NOMO-1 treated with DMSO at 0.1 percent for 48 hours (cell line): Measurements from ENCODE around the gene TMCO4.

Source experiments
- DNase-seq: peaks from one replicate; lab custom pipeline; 2025; ENCODE audit not compliant: unreplicated experiment; lab: John Stamatoyannopoulos, UW

The TMCO4 gene

DNA sequence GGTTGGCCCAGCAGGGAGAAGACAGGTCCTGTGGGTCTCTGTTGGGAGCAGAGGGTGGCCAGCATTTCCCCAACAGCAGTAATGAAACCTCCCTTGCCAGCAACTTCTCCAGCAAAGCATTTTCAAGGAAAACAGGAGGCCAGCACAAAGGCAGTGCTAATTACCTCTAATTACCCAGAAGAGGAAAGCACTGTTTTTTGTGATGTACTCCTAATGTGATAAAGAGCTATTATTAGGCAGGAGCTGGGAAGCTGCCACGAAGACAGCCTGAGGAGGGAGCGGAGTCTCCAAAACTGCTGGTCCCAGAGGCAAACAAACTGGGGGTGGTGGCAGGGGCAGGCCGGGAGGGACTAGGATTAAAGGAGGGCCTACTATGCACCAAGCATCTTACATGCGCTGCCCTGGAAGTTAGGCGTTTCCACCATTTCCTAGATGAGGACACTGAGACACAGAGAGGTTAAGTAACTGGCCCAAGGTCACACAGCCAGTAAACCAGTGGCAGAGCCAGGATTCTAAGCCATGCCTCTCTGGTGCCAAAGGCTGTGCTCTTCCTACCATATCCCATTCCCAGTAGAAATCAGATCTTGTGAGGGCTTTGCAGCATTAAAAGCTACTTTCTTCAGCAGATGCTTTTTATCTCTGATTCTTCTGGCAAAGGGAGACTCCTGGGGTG lies 110.5 kb downstream of the TMCO4 start:
- no peak for DNase-seq

DNA sequence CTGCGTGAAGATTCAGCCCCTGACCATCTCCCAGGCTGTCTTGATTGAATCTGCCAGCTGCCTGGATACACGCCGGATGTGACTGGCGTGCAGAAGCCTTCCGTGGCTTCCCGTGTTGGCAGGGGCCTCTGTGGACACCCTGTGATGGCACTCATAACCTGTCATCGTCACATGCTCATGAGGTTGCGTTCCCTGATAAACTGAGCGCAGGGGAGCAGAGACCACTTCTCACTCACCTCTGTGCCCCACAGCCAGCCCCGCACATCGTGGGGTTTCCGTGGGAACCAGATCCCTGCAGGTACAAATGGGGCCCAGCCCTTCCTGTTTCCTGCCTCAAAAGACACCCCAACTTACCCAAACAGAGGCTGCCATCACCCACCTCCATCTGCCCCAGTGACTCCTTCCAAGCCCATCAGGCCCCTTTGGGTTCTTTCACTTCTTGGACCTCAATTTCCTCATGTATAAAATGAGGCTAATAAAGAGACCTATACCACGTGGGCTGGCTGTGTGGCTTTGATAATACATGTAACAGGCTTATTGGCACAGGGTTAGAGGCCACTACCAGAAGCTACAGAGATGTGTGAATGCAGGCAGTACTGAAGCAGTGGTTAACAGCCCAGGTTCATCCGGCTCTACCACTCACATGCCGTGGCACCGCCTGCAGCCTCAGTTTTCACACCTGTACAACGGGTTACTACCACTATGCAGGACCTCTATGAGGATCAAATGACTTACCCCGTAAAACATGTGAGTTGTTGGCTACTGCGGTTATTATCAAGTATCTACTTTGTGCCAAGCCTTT lies 111.5 kb downstream of the TMCO4 start:
- DNase-seq: no peak

DNA sequence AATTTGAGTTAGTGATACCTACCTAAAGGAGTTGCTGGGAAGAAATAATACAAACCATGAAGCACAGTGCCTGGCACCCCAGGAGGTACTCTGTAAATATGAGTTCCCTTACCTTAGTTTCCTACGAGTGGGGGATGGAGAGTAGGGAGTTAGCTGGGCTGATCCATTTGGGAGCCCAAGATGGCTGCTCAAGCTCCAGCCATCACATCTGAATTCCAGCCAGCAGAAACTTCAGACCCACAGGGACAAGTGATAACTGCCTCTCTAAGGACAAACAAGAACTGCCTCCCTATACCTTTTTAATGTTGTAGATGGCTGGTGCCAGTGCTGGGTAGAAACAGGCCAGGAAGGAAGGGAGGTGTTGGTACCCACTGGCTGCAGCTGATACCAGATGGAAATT lies 112.3 kb downstream of the TMCO4 start:
- DNase-seq: no peak

DNA sequence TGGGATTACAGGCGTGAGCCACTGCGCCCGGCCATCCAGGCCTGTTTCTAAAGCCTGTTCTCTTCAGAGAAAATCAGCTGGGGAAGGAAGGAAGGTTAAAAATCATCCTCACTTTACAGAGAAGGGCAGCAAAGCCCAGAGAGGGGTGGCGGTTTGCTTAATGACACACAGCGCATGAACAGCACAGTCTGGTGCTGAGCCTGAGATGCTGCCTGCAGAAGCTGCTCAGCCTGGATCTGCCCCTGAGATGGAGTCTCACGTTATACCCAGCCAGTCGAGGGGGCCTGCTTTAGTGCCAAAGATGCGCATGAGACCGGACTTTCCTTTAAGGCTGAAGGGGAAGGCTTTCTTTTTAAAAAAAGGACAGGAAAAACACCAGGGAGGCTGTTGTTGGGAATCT lies 113.7 kb downstream of the TMCO4 start:
- DNase-seq: no peak

DNA sequence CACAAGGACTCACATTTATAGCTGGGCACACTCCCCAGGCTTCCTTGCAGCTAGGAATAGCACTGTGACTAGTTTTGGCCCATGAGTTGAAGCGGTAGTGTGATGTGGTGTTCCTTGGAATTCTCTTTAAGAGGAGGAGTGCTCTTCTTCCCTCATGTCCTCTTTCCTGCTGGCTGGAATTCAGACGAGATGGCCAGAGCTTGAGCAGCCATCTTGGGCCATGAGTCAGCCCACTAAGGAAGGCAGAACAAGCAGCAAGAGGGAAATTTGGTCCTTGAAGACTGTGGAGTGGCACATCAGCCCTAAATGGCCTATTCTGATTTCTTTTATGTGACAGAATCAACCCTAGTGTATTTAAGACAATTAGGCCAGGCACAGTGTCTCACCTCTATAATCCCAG lies 115.0 kb downstream of the TMCO4 start:
- no peak for DNase-seq

DNA sequence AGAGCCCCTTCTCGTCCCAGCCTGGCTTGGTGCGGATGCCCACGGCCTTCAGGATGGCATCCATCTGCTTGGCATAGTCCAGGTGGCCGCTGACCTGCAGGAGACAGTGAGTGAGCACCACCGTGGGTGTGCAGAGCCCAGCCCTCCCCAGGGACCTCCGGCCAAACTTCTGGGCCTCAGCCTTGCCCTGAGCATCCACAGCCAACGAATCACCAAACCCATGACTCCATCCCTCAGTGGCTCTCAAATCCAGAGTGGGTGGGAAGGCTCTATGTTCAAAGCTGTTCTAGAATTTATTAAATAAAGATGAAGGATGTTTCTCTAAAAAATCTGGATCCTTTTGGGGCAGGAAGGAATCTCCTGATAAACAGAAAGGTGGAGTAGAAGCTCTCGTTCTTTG lies 116.4 kb downstream of the TMCO4 start:
- no peak for DNase-seq

DNA sequence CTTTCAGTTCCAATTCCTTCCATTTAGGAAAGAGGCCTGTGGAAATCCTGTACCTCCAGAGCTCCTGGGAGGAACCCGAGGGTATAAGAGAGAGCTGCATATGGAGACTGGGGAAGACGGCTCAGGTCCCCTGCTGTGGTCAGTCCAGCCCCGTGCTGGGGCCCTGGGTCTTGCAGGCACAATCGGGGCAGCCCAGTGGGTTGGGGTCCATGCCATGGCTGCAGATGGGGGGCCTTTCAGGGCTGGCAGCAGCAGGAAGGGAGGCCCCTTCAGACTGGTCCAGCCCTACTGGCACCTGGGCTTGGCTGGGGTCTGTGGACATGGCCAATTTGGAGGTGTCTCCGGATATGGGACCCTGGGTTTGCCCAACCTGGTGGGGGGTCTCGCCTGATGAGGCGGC lies 116.8 kb downstream of the TMCO4 start:
- DNase-seq: no peak

DNA sequence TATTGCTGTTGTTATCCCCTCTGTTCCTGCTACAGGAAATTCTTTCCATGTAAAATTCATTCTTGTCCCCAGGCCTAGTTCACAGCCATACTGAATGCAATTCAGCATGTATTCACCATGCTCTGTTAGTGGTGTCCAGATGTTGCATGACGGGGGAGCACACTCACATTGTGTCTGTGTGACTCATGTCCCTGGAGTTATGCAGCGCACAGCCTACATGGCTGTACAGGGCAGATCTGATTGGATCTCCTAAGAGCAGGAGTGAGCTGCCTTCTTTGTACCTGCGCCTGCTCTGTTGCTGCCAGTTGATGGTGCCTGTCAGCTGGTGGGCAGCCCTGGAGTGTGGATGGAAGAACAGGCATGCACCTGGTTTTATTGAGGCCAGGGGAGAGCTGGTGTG lies 117.5 kb downstream of the TMCO4 start:
- DNase-seq: no peak

DNA sequence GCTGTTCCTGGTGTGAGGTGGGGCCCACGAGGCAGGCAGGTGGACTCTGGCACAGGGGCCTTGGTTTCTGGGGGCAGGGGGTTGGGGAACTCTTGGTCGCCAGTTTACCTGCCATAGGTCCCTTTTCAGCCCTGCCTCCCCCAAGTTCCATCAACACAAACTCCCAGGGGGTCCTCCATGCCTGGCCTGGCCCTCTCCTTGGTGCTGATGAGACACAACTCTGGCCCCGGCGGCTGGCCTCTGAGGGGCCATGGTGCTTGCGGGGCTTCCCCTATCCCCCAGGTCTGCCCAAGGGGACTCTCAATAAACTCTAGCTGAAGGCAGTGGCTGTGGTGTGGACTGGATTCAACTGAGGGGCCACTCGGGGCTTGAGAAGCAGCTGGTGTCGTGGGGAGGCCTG lies 119.1 kb downstream of the TMCO4 start:
- no peak for DNase-seq

DNA sequence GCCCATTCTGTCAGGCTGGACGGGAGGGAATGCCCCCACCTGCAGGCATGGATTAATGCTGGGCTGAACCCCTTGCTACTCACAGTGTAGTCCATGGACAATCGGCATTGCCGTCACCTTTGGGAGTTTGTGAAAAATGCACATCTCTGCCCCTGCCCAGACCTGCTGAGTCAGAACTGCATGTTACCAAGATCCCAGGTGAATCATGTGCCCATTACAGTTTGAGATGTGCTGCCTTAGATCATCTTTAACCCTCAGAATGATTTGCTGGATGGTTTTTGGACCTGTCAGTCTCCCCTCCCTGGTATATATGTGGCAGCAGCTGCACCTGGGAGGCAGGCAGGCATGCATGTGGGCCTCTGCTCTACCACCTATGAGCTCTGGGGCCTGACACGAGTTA lies 120.0 kb downstream of the TMCO4 start:
- DNase-seq: no peak

DNA sequence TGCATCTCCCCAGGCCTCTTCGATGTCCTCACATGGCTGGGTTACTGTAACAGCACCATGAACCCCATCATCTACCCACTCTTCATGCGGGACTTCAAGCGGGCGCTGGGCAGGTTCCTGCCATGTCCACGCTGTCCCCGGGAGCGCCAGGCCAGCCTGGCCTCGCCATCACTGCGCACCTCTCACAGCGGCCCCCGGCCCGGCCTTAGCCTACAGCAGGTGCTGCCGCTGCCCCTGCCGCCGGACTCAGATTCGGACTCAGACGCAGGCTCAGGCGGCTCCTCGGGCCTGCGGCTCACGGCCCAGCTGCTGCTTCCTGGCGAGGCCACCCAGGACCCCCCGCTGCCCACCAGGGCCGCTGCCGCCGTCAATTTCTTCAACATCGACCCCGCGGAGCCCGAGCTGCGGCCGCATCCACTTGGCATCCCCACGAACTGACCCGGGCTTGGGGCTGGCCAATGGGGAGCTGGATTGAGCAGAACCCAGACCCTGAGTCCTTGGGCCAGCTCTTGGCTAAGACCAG lies 120.7 kb downstream of the TMCO4 start:
- no peak for DNase-seq

DNA sequence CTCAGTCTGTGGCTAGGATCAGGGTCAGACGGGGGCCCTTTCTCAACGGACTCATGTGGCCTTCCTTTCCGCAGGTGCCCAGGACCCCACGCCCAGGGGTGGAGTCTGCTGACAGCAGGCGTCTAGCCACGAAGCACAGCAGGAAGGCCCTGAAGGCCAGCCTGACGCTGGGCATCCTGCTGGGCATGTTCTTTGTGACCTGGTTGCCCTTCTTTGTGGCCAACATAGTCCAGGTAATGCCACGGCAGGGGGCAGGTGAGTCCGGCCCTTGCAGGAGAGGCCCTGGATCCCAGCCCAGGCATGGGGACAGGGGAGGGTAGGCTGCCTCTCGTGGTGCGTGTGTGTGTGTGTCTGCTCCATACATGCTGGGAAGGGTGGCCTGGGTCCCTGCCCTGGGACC lies 121.2 kb downstream of the TMCO4 start:
- DNase-seq: no peak

DNA sequence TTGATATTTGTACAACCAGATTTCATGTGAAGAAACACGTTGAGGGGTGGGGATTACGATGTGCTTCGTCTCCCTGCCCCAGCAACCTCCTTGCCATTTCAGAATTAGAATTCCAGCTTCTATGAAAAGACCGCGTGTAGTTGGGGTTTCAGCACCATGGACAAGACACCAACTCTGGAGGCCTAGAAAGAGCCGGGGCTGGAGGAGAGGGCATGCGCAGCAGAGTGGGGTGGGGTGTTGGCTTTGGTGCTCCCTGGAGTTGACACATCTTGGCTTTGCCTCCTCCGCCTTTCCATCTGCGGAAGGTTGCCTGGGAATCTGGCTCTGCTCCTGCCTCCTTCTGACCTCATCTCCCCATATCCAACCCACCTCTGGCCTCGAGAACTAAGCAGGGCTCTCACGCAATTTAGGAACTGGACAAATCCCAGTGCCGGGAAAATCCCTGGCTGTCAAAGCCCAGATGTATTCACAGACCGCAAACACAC lies 123.2 kb downstream of the TMCO4 start:
- DNase-seq: peak; percentile 17

DNA sequence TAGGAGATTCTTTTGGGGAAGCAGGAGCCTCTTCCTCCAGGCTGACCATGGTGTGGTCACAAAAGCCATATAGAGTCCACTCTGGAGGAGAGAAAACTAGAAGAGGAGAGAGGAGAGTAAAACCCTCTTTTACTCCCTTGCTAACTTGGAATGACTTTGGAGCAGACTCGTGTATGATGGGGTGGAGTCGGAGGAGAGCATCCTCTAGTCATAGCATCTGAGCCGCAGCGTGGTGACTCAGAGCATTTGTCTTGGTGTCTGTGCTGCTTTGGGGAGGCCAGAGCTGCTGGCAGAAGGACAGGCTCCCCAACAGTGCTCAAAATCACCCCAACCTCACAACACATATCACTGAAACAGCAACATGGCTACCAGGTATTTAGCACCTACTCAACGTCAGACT lies 123.9 kb downstream of the TMCO4 start:
- DNase-seq: no peak

DNA sequence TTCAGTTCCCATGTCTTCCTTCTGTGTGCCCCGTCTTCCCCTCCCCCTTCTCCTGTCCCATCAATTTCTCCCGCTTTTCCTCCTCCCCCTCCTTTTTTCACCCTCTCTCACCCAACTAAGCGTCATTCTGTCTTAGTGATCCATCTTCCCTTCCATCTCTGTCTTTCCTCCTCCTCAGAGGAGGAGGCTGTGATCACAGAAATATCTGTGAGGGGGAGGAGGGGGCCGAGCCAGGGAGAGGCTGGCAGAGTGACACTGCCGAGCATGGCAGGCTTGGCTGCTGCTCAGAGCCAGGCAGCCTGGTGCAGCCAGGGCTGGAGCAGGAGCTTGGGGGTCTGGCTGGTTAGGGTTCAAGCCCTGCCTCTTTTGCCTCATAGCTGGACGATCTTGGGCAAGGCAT lies 127.5 kb downstream of the TMCO4 start:
- no peak for DNase-seq

DNA sequence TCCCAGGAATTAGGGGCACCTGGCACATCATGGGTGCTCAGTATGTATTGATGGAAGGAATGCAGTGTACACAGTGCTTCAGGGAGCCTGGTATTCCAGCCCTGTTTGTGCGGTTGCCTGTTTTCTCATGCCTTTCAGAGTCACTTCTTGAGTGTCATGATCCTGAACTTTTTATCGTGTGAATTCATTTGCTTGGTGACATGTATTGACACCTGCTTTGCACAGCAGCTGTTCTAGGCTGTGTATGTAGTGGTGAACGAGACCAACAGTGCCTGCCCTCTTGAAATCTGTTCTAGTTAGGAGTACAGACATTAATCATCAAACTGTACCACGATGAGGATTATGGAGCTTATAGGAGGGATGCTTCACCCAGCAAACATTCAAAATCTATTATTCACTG lies 128.9 kb downstream of the TMCO4 start:
- DNase-seq: no peak

DNA sequence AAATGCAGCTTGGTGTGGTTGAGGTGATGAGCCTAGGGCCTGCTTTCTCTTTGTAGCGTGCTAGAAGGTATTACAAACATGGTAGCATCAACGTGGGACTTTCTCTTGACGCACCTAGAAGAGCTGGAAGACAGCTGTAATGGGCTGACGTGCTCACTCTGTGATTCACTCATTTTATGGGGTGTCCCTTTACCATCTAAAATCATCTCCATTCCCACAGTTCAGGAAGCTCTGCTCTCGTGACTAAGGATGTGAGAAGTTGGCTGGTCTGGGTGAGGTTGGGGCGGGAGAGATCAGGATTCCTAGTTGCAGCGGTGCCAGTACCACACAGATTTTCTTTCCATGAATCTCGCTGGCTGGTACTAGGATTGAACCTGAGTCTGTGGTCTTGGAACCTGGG lies 130.8 kb downstream of the TMCO4 start:
- no peak for DNase-seq

DNA sequence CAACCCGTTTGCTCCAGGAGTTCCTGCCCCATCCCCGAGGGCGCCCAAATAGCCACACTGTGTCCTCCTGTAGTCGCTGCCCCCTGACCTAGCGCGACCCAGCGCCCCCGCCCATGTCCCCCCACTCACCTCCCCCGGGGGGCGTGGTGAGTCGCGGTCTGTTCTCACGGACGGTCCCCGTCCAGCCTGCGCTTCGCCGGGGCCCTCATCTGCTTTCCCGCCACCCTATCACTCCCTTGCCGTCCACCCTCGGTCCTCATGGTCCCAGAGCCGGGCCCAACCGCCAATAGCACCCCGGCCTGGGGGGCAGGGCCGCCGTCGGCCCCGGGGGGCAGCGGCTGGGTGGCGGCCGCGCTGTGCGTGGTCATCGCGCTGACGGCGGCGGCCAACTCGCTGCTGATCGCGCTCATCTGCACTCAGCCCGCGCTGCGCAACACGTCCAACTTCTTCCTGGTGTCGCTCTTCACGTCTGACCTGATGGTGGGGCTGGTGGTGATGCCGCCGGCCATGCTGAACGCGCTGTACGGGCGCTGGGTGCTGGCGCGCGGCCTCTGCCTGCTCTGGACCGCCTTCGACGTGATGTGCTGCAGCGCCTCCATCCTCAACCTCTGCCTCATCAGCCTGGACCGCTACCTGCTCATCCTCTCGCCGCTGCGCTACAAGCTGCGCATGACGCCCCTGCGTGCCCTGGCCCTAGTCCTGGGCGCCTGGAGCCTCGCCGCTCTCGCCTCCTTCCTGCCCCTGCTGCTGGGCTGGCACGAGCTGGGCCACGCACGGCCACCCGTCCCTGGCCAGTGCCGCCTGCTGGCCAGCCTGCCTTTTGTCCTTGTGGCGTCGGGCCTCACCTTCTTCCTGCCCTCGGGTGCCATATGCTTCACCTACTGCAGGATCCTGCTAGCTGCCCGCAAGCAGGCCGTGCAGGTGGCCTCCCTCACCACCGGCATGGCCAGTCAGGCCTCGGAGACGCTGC lies 133.9 kb downstream of the TMCO4 start:
- no peak for DNase-seq

DNA sequence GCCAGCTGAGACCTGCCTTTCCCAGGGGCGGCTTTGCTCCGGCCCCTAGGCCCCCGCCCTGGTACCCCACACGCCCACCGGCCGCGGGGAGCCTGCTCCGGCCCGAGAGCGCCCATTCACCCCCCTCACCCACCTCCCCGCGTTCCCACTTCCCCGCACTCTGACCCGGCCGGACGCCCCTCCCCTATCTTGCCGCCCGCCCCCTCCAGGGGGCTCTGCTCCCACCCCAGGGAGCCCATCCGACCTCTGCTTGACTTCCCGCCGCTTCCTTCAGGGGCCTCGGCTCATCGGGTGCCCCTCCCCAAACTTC lies 134.6 kb downstream of the TMCO4 start:
- DNase-seq: no peak

DNA sequence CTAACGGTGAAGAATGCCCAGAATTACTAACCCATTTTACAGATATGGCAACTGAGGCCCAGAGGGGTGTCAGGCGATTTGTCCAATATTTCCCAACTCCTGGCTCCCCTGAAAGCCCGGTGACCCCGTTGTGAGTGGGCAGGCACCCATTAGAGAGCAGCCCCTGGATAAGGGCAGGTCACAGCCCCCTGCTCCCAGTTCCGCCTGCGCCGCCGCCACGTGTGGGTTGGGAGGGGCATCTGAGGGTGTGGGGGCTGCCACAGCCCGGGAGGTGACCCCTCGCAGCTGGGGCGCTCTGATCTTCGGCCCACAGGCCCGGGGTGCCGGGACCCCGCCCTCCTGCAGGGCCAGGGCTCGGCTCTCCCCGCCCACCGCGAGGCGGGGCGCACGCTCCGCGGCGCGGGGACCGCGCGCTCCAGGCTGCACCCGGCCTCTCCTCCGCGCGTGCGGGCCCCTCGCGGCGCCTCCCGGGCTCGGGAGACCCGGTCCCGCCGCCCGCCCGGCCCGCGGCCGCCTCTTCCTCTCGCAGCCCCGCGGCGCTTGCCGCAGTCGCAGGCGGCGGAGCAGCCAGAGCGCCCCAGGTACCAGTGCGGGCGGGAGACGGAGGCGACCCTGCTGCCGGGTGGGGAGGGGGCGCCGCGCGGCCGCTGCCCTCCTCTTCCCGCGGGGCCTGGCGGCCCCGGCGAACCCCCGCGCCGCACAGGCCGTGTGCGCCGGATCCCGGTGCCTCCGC lies 135.1 kb downstream of the TMCO4 start, which contains the start of gene HTR6:
TSS of gene HTR6 (plus strand) at position 423 of the 733 bp plus-strand sequence. CDS start 879 bp downstream, outside the sequence.
- no peak for DNase-seq

DNA sequence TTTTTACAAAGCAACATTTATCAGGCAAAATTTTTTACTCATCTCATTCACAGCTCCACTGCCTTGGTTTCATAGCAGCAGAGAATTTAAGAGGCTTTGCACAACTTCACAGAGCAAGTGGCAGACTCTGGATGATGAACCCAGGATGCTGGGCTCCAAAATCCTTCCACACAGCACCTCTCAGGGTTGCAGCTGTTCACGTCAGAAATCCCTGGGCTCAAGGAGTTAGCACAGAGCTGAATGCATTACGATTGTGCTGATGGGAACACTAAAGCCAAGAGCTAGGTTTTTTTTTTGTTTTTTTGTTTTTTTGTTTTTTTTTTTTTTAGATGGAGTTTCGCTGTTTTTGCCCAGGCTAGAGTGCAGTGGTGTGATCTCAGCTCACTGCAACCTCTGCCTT lies 137.4 kb downstream of the TMCO4 start:
- no peak for DNase-seq
